H1 (cell line): ENCODE results near the gene HAGH. TPM values are rescaled to one million over a fixed set of nuclear protein-coding genes. Genes with fewer than 3 reads are reported as not detected.

Experiments used
- BACH1 ChIP-seq: IDR thresholded peaks from 2 replicates; pipeline ENCODE4 v1.6.1; 2012; ENCODE audit warnings: low read length, improper control_type of control experiment
- CREB1 ChIP-seq: IDR thresholded peaks from 2 replicates; pipeline ENCODE4 v1.6.1; 2012; ENCODE audit warnings: inconsistent platforms
- EGR1 ChIP-seq: IDR thresholded peaks from 2 replicates; pipeline ENCODE4 v1.6.1; 2011; ENCODE audit warnings: low read depth, low read length, borderline replicate concordance
- EZH2 ChIP-seq: fragments of 200-600 bp; sonication (generic); IDR thresholded peaks from 2 replicates; pipeline ENCODE4 v1.7.1; 2012; ENCODE audit warnings: low read depth, mild to moderate bottlenecking, moderate library complexity, low read length, inconsistent platforms; ENCODE audit not compliant: severe bottlenecking
- HDAC6 ChIP-seq: IDR thresholded peaks from one replicate; pipeline ENCODE4 v1.7.1; 2012; ENCODE audit warnings: low read depth, mild to moderate bottlenecking, inconsistent platforms, low read length, moderate library complexity
- JUN ChIP-seq: IDR thresholded peaks from 2 replicates; pipeline ENCODE4 v1.6.1; 2011; ENCODE audit warnings: low read depth, mild to moderate bottlenecking, improper control_type of control experiment, low read length
- KDM4A ChIP-seq: IDR thresholded peaks from one replicate; pipeline ENCODE4 v1.7.1; 2012; ENCODE audit warnings: low read depth, mild to moderate bottlenecking, moderate library complexity, low read length, inconsistent platforms; ENCODE audit not compliant: severe bottlenecking
- RAD21 ChIP-seq, 2 experiments: IDR thresholded peaks in 1 of 2; conservative IDR thresholded peaks in 1 of 2; 2 replicates each; pipeline ENCODE4 v1.6.1; 2011; ENCODE audit warnings: low read depth in 2 of 2, low read length in 2 of 2, improper control_type of control experiment in 1 of 2, inconsistent platforms in 1 of 2, mild to moderate bottlenecking in 1 of 2, moderate library complexity in 1 of 2
- RFX5 ChIP-seq: IDR thresholded peaks from 2 replicates; pipeline ENCODE4 v1.6.1; 2011; ENCODE audit warnings: low read depth, low read length, improper control_type of control experiment, borderline replicate concordance
- RXRA ChIP-seq: IDR thresholded peaks from 2 replicates; pipeline ENCODE4 v1.6.1; 2011; ENCODE audit warnings: low read depth, mild to moderate bottlenecking, low read length, moderate library complexity; ENCODE audit not compliant: insufficient read depth
- SIN3A ChIP-seq, 2 experiments: IDR thresholded peaks in 1 of 2; conservative IDR thresholded peaks in 1 of 2; 2 replicates each; pipeline ENCODE4 v1.6.1; 2011 to 2012; ENCODE audit warnings: low read length in 2 of 2, improper control_type of control experiment in 1 of 2, low read depth in 1 of 2, mild to moderate bottlenecking in 1 of 2
- SIX5 ChIP-seq: IDR thresholded peaks from 2 replicates; pipeline ENCODE4 v1.6.1; 2011; ENCODE audit warnings: mild to moderate bottlenecking, low read depth, low read length
- SUZ12 ChIP-seq: fragments of 200-600 bp; sonication (generic); IDR thresholded peaks from 2 replicates; pipeline ENCODE4 v1.6.1; 2012; ENCODE audit warnings: mild to moderate bottlenecking, inconsistent platforms, low read length, moderate library complexity, mixed read lengths
- TAF1 ChIP-seq: IDR thresholded peaks from 2 replicates; pipeline ENCODE4 v1.6.1; 2011; ENCODE audit warnings: mild to moderate bottlenecking, low read depth, low read length
- TAF7 ChIP-seq: optimal IDR thresholded peaks from 2 replicates; pipeline ENCODE3; 2011; ENCODE audit warnings: low read depth, mild to moderate bottlenecking, inconsistent platforms, low read length, moderate library complexity, borderline replicate concordance
- TBP ChIP-seq: IDR thresholded peaks from 2 replicates; pipeline ENCODE4 v1.6.1; 2011; ENCODE audit warnings: low read depth, low read length, improper control_type of control experiment
- polyA plus RNA-seq, 7 experiments: library from polyadenylated mRNA; depleted of rRNA in 3 of 7; stranded (reverse) in 5 of 7; unstranded in 2 of 7; fragments of >200 nt in 5 of 7; fragments of 200-250 nt in 2 of 7; gene quantifications; 1 replicate in 5 of 7; 2 replicates in 1 of 7; 4 replicates in 1 of 7; pipeline versions ENCODE4 v1.2.1 to v1.2.3, GENCODE V29; 2011 to 2013; ENCODE audit warnings: missing spikeins in 2 of 7, mixed read lengths in 2 of 7
- total RNA-seq: library from RNA; stranded (reverse); fragmentation: NEBNext Ultra II Directional; extraction: Animal tissue kit (Norgen Biotek cat#: 25700); gene quantifications from 2 replicates; pipeline ENCODE4 v1.2.1, GENCODE V29; 2021
- TF ChIP-seq, protein P1 (sequence below): IDR thresholded peaks from 2 replicates; pipeline ENCODE4 v1.6.1; 2012; ENCODE audit warnings: inconsistent platforms
- TF ChIP-seq, protein P2 (sequence below): IDR thresholded peaks from 2 replicates; pipeline ENCODE4 v1.6.1; 2012; ENCODE audit warnings: low read length, inconsistent platforms

The HAGH gene
- total and polyA plus RNA-seq, 2 of the 8 experiments (the other 6 are each of a cell fraction or from before 2014, with no cell fraction given) = 28.7 to 40.6 TPM

DNA sequence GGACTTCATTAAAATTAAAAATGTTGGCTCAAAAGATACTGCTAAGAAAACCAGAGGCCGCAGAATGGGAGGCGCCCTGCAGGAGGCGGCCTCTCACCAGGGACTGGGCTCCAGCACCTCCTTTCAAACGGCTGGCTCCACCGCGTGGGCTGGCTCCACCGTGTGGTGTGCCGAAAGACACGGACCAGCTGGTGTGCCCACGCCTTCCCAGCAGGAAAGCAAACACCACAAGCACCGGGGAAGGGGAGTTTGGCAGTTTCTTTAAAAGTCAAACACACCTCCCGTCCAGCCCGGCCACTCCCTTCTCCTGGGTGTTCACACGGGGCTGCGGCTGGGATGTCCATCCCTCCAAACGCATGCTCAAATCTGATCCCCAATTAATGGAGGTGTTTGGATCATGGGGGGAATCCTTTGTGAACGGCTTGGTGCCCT lies 13.9 kb downstream of the HAGH start (continued):
- TF ChIP-seq EZH2 (no peak), CREB1 (no peak), BACH1 (peak; percentile 69; the same call in 1 of the 2 replicates), TAF1 (no peak), RAD21 (IDR thresholded peaks at IDR 0.05 in 1 of 2, conservative IDR thresholded peaks at IDR 0.05 in 1 of 2; ENCODE audit: low read depth in 2 of 2, low read length in 2 of 2) (peak; percentile 63 to 75), KDM4A (no peak), SUZ12 (no peak), TBP (0 out of 2 replicates have a peak, but pooled peaks have one; percentile 26), HDAC6 (no peak), RXRA (no peak), TAF7 (no peak), JUN (no peak), EGR1 (peak; percentile 79), RFX5 (no peak), SIX5 (no peak), SIN3A (conservative IDR thresholded peaks at IDR 0.05 in 1 of 2, IDR thresholded peaks at IDR 0.05 in 1 of 2; ENCODE audit: low read depth in 1 of 2, low read length in 2 of 2) (peak in 1 of 2 experiments; percentile 64; a peak in 1 of 4 replicates)
- TF ChIP-seq, protein P1, sequence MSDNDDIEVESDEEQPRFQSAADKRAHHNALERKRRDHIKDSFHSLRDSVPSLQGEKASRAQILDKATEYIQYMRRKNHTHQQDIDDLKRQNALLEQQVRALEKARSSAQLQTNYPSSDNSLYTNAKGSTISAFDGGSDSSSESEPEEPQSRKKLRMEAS = peak; percentile 82
- TF ChIP-seq, protein P2, sequence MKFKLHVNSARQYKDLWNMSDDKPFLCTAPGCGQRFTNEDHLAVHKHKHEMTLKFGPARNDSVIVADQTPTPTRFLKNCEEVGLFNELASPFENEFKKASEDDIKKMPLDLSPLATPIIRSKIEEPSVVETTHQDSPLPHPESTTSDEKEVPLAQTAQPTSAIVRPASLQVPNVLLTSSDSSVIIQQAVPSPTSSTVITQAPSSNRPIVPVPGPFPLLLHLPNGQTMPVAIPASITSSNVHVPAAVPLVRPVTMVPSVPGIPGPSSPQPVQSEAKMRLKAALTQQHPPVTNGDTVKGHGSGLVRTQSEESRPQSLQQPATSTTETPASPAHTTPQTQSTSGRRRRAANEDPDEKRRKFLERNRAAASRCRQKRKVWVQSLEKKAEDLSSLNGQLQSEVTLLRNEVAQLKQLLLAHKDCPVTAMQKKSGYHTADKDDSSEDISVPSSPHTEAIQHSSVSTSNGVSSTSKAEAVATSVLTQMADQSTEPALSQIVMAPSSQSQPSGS = no peak
